Epithelial cell of proximal tubule (primary cell): ENCODE measurements around the gene RAB11B. TPM values are rescaled to one million over a fixed set of nuclear protein-coding genes. Genes with fewer than 3 reads are reported as not detected.
"Not testable (repeated sequence)": the region's sequence is repeated elsewhere in the genome, so short reads cannot be mapped to it uniquely, and the experiment has no call there.

Experiments used
- DNase-seq: peaks from one replicate; pipeline ENCODE4 v3.0.0-alpha.2; 2011; ENCODE audit warnings: low read depth
- H3K4me3 ChIP-seq: 2 replicates; pipeline ENCODE4 v1.5.1; 2011; ENCODE audit warnings: low read depth, mild to moderate bottlenecking, low read length
- CTCF ChIP-seq: conservative IDR thresholded peaks from 2 replicates; pipeline ENCODE4 v1.5.1; 2012; ENCODE audit warnings: low read depth, mild to moderate bottlenecking, low read length
- total RNA-seq: library from RNA; depleted of rRNA; stranded (reverse); fragments of >200 nt; gene quantifications from 2 replicates; pipeline ENCODE4 v1.2.3, GENCODE V29; 2015

The RAB11B gene
- total RNA-seq, 1 donor from 2014 or later, result 23.3 TPM

GRCh38 chr19:8403098-8403819 lies 13.1 kb downstream of the RAB11B start:
- no peak for TF ChIP-seq CTCF
- no peak overlapping the region for H3K4me3 ChIP-seq
- DNase-seq, result no peak

- no peak for DNase-seq
- TF ChIP-seq CTCF, result no peak
- no peak overlapping the region for H3K4me3 ChIP-seq
Observed at GRCh38 chr19:8403820-8404109, 13.6 kb downstream of the RAB11B start.

- no peak for DNase-seq
- H3K4me3 ChIP-seq, result no peak overlapping the region
- TF ChIP-seq CTCF, result no peak
Observed at GRCh38 chr19:8404391-8405151, 14.4 kb downstream of the RAB11B start.

- not testable (repeated sequence) for H3K4me3 ChIP-seq
Observed at GRCh38 chr19:8410718-8411117, 20.6 kb downstream of the RAB11B start.

GRCh38 chr19:8412783-8413628 lies 22.8 kb downstream of the RAB11B start, which contains the start of gene MARCHF2:
Gene MARCHF2 (plus strand): TSS chr19:8413305. CDS start chr19:8421841, 8,536 bp downstream.
- DNase-seq, result peak; percentile 35
- H3K4me3 ChIP-seq, result peak within 1 kb of the TSS; percentile 83
- peak; percentile 57 for TF ChIP-seq CTCF

More at GRCh38 chr19:8410718-8411117, 20.6 kb downstream of the RAB11B start:
- peak; percentile 7 for TF ChIP-seq CTCF
- not testable (repeated sequence) for DNase-seq

GRCh38 chr19:8413629-8413995 lies 23.5 kb downstream of the RAB11B start:
- DNase-seq, result no peak
- TF ChIP-seq CTCF, result no peak
- H3K4me3 ChIP-seq, result peak overlapping the region; percentile 83
